Upper lobe of left lung (tissue), 6 donors: ENCODE data around the gene CFAP68. TPM values are rescaled to one million over a fixed set of nuclear protein-coding genes. Genes with fewer than 3 reads are reported as not detected.

Experiments used
- ATAC-seq, 2 donors: fragments of 200-7000 bp; cut with Tn5 transposase; one replicate each; pipeline ENCODE4 v1.9.1; 2022; ENCODE audit warnings: mild to moderate bottlenecking in 2 of 2, moderate library complexity in 2 of 2; ENCODE audit not compliant: low FRiP score in 2 of 2
- DNase-seq, 2 donors: peaks; one replicate each; pipeline ENCODE4 v3.0.0-alpha.2; 2019 to 2020
- H3K27ac ChIP-seq, 4 donors: fragments of 200-600 bp; sonication (generic); one replicate each; pipeline ENCODE4 v1.5.1; 2016 to 2019
- H3K27me3 ChIP-seq, 4 donors: fragments of 200-600 bp; sonication (generic); one replicate each; pipeline ENCODE4 v1.5.1; 2017 to 2019
- H3K36me3 ChIP-seq, 4 donors: fragments of 200-600 bp; sonication (generic); one replicate each; pipeline ENCODE4 v1.5.1; 2016 to 2019
- H3K4me1 ChIP-seq, 4 donors: fragments of 200-600 bp; sonication (generic); one replicate each; pipeline ENCODE4 v1.5.1; 2018 to 2019
- H3K4me3 ChIP-seq, 4 donors: fragments of 200-600 bp; sonication (generic); one replicate each; pipeline ENCODE4 v1.5.1; 2017 to 2019; ENCODE audit warnings: mild to moderate bottlenecking in 2 of 4, moderate library complexity in 1 of 4
- H3K9me3 ChIP-seq, 4 donors: fragments of 200-600 bp; sonication (generic); one replicate each; pipeline ENCODE4 v1.5.1; 2018 to 2019
- CTCF ChIP-seq, 6 experiments: fragments of 450-650 bp in 4 of 6; fragments of 200-600 bp in 2 of 6; sonication (generic) in 2 of 6; IDR thresholded peaks; one replicate each; pipeline ENCODE4 v1.5.1; 2016 to 2019; ENCODE audit warnings: antibody characterized with exemption in 6 of 6
- EP300 ChIP-seq, 4 donors: sonication (generic); formaldehyde crosslinking; IDR thresholded peaks; one replicate each; pipeline ENCODE4 v1.5.1; 2017; ENCODE audit warnings: antibody characterized with exemption in 4 of 4, control low read depth in 2 of 4
- POLR2A ChIP-seq, 4 donors: fragments of 450-650 bp; IDR thresholded peaks; one replicate each; pipeline ENCODE4 v1.5.1; 2016 to 2017; ENCODE audit warnings: antibody characterized with exemption in 4 of 4, mild to moderate bottlenecking in 2 of 4
- POLR2AphosphoS5 ChIP-seq, 2 donors: sonication (generic); formaldehyde crosslinking; IDR thresholded peaks; one replicate each; pipeline ENCODE4 v1.5.1; 2017; ENCODE audit warnings: antibody characterized with exemption in 2 of 2
- WGBS, 2 donors: methylation state at CpG; one replicate each; pipeline ENCODE4 v1.1.5; 2017 to 2018; 5-methylcytosine and 5-hydroxymethylcytosine counted together
- total RNA-seq, 6 donors: library from RNA; depleted of rRNA in 4 of 6; stranded (reverse); fragments of >200 nt in 4 of 6; gene quantifications; one replicate each; pipeline versions ENCODE4 v1.1.0 to v1.2.1, GENCODE V29; 2016 to 2021
- donor health status: DM: no; HTN: no; CAD: no; lungs with moderate emphysema.
- donor health status: DM: no; HTN: yes; CAD: no; lungs with severe emphysema.

CFAP68 gene
- total RNA-seq, 6 donors from 2014 or later, result 2.1 to 29.4 (median 19.5) TPM

DNA sequence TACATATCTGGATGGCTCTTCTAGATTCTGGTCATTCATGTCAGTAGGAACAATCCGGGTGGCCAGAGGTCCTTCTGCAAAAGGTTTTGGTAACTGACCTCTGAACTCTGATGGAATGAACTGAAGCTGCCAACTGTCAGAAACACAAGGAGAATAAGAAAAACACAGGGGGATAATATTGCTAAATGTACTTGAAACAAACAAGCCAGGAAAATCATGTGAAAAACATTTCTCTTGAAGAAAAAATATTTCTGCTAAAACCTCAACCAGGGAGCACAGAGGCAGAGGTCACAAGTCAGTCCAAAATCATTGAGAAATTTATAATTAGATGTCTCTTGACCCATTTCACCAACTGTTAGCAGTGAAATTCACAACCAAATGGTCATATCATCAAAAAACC, 43.2 kb upstream of the CFAP68 start:
- 75 to 77% methylated on average over 1 of the region's 1 CpG for WGBS, 2 donors
- Histone ChIP-seq H3K4me1 (peaks cover 2 to 14% (median 7%) of the 10 kb centered on the region in 4 donors), H3K27ac (no peak overlapping the region), H3K36me3 (peaks cover 0 to 53% (median 8%) of the 10 kb centered on the region in 4 donors), H3K9me3 (no peaks in the 10 kb centered on the region), H3K27me3 (no peaks in the 10 kb centered on the region), H3K4me3 (no peak overlapping the region)
- TF ChIP-seq POLR2AphosphoS5 (IDR thresholded peaks at IDR 0.05), result no peak
- TF ChIP-seq CTCF (IDR thresholded peaks at IDR 0.05), result no peak
- TF ChIP-seq EP300 (IDR thresholded peaks at IDR 0.05), result no peak
- TF ChIP-seq POLR2A (IDR thresholded peaks at IDR 0.05), result no peak
- no peak for ATAC-seq
- DNase-seq, result no peak

GRCh38 chr11:111836721-111837120, 42.6 kb upstream of the CFAP68 start:
- no peaks in the 10 kb centered on the region for H3K27me3 ChIP-seq
- H3K9me3 ChIP-seq, result no peaks in the 10 kb centered on the region
- H3K27ac ChIP-seq, result peak overlapping the region in 3 of 4 donors; percentile 13 to 58 (median 40)
- peaks cover 0 to 50% (median 8%) of the 10 kb centered on the region in 4 donors for H3K36me3 ChIP-seq
- TF ChIP-seq POLR2A (IDR thresholded peaks at IDR 0.05) (no peak), CTCF (IDR thresholded peaks at IDR 0.05) (no peak), EP300 (IDR thresholded peaks at IDR 0.05) (no peak), POLR2AphosphoS5 (IDR thresholded peaks at IDR 0.05) (no peak)
- DNase-seq (no peak), ATAC-seq (peak in 1 of 2 donors; percentile 45)
- peaks cover 3 to 15% (median 10%) of the 10 kb centered on the region in 4 donors for H3K4me1 ChIP-seq
- WGBS, 2 donors, result 67 to 77% methylated on average over 1 of the region's 1 CpG
- no peak overlapping the region for H3K4me3 ChIP-seq

- H3K27ac ChIP-seq, result peak overlapping the region in 2 of 4 donors; percentile 13 to 40
- H3K4me3 ChIP-seq, result no peak overlapping the region
- H3K4me1 ChIP-seq, result peaks cover 3 to 17% (median 12%) of the 10 kb centered on the region in 4 donors
- WGBS, 2 donors, result 87 to 88% methylated on average over 5 of the region's 5 CpGs
- no peak for TF ChIP-seq POLR2AphosphoS5 (IDR thresholded peaks at IDR 0.05)
- no peak for TF ChIP-seq POLR2A (IDR thresholded peaks at IDR 0.05)
- TF ChIP-seq EP300 (IDR thresholded peaks at IDR 0.05), result no peak
- no peak for TF ChIP-seq CTCF (IDR thresholded peaks at IDR 0.05)
- DNase-seq, result no peak
- H3K9me3 ChIP-seq, result no peaks in the 10 kb centered on the region
- H3K27me3 ChIP-seq, result no peaks in the 10 kb centered on the region
- peaks cover 0 to 50% (median 8%) of the 10 kb centered on the region in 4 donors for H3K36me3 ChIP-seq
- no peak for ATAC-seq
These were observed 41.9 kb upstream of the CFAP68 start for GRCh38 chr11:111837366-111837891.

DNA sequence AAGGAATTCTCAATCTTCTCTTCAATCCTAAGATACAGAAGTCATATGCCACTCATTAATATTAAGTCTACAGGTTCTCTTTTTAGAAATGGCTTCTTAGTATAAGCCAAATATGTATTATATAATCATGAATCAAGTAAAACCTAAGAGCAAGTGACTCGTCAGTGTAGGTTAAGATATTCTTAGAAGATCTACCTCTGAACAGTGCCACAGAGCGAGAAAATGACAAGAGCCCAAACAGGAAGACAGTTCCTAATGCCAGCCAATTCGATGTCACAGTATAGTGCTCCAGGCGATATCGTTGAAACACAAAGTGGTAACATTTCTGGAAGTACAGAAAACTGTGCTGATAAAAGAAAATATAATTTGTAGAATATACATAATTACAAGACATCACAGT, 41.3 kb upstream of the CFAP68 start:
- H3K27ac ChIP-seq, result no peak overlapping the region
- peaks cover 0 to 48% (median 8%) of the 10 kb centered on the region in 4 donors for H3K36me3 ChIP-seq
- no peak overlapping the region for H3K4me3 ChIP-seq
- 88 to 93% methylated on average over 5 of the region's 5 CpGs for WGBS, 2 donors
- no peak for ATAC-seq
- peaks cover 3 to 17% (median 10%) of the 10 kb centered on the region in 4 donors for H3K4me1 ChIP-seq
- H3K27me3 ChIP-seq, result no peaks in the 10 kb centered on the region
- TF ChIP-seq CTCF (IDR thresholded peaks at IDR 0.05), result no peak
- no peak for TF ChIP-seq POLR2AphosphoS5 (IDR thresholded peaks at IDR 0.05)
- no peak for TF ChIP-seq POLR2A (IDR thresholded peaks at IDR 0.05)
- TF ChIP-seq EP300 (IDR thresholded peaks at IDR 0.05), result no peak
- no peaks in the 10 kb centered on the region for H3K9me3 ChIP-seq
- DNase-seq, result no peak

- DNase-seq (no peak), ATAC-seq (no peak)
- Histone ChIP-seq H3K4me3 (no peak overlapping the region), H3K36me3 (peaks cover 0 to 48% (median 7%) of the 10 kb centered on the region in 4 donors), H3K9me3 (no peaks in the 10 kb centered on the region), H3K27ac (no peak overlapping the region), H3K4me1 (peaks cover 3 to 17% (median 6%) of the 10 kb centered on the region in 4 donors), H3K27me3 (no peaks in the 10 kb centered on the region)
- TF ChIP-seq POLR2AphosphoS5 (IDR thresholded peaks at IDR 0.05), result no peak
- WGBS, 2 donors, result 67 to 72% methylated on average over 1 of the region's 1 CpG
These were observed 39.2 kb upstream of the CFAP68 start for GRCh38 chr11:111840143-111840542.
